ELR (cell line): ENCODE results near the gene PDCD11.

Source experiments
- DNase-seq: peaks from one replicate; pipeline ENCODE4 v3.0.0-alpha.2; 2015; ENCODE audit warnings: low read depth

The PDCD11 gene

GRCh38 chr10:103451091-103451813 lies 54.8 kb downstream of the PDCD11 start:
- DNase-seq = peak; percentile 77

DNA sequence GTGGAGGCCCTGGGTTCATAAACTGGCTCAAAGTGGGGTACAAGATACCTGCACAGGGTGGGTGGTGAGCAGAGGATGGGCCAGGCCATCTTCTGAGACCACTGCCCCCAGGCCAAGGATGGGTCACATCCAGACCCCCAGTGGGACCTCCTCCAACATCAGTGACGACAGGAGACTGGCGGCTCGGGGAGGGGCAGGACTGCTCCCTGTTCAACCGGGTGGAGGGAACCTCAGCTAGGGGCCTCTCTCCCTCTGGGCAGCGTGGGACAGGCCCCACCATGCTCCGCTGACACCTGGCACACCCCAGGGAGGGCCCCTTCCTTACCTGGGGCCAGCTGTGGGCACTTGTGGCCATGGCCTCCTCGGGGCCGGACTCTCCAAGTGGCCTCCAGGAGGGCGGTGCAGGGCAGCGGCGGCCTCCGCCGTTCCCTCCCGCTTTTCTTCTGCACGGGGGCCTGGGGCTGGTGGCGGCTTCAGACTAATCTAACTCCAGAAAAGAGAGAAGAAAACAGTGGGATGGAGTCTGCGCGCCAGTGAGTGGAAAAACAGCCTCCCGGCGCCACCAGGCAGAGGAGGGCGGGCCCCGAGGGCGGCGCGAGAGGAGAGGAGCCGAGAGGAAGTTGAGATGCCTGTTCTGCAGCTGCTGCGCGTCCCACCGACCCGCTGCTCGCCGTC lies 55.5 kb downstream of the PDCD11 start, which contains the start of gene CALHM2:
Gene CALHM2, minus strand, starts transcription at position 540 of the 675 bp plus-strand sequence. CDS start 2,429 bp downstream, outside the sequence.
- peak; percentile 74 for DNase-seq

- peak; percentile 71 for DNase-seq
Observed at GRCh38 chr10:103452506-103453230, 56.2 kb downstream of the PDCD11 start.

DNA sequence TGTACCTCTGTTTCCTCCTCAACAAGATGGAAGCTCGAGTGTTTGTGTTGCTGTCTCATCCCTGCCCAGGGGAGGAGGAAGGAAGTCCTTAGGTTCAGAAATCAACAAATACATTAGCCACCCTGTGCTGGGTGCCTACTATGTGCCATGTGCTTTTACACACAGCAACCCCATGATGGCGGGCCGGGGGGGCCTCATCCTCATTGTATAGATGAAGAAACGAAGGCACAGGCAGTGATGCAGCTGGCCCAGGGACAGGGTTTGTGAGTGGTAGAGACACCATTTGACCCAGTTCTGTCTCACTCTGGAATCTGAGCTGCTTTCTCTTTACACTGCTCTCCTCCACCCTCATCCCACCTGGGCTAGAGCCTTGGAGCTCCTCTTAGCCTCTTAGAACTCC lies 57.6 kb downstream of the PDCD11 start:
- DNase-seq = no peak

- no peak for DNase-seq
Observed at GRCh38 chr10:103455235-103455634, 58.8 kb downstream of the PDCD11 start.

DNA sequence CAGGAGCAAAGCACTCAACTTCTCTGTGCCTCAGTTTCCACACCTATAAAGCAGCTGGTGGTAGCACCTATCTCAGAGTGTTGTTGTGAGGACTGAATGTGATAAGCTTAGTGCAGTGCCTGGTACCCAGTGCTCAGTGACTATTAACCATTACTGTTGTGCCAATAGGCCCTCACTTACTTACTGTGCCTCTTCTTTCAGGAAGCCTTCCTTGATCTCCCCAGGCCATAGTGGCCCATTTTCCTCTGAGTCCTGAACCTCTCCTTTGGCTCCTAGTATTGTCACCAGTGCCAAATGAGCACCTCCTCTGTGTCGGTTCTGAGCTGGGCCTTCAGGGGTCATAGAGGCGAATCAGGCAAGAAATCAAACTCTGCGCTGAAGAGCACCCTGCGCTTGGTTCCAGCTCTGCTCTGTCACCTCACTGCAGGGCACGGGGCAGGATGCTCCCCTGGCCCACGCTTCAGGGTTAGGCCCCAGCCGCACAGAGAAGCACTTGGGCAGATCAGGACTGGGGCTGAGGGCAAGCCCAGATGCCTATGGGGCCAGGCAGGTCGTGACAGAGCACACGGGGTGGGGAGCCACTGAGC lies 59.7 kb downstream of the PDCD11 start:
- no peak for DNase-seq

DNA sequence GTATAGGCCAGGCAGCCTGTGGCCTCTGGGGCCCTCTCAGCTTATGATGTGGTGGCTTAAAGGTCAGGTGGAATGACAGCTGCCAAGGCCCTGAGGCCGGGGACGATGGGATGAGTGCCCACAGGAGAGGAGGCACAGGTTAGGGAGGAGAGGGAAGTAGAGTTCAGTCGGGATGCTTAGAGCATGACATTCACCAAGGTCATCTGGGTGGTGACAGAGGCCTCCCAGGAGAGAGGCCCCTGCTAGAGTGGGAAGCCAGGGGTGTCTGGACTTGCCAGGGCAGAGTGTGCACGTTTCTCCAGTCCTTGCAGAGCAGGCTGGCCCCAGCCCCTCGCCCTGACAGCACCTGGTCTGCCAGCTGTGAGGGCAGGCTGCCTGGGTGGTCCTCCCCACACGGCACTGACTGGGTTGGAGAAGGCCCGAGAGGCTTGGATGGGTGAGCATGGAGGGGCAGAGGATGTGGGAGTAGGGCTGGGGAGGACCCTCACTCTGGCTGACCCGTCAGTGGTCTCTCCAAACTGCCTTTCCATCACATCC lies 60.8 kb downstream of the PDCD11 start:
- no peak for DNase-seq

- no peak for DNase-seq
Observed at GRCh38 chr10:103457896-103458583, 61.6 kb downstream of the PDCD11 start.

DNA sequence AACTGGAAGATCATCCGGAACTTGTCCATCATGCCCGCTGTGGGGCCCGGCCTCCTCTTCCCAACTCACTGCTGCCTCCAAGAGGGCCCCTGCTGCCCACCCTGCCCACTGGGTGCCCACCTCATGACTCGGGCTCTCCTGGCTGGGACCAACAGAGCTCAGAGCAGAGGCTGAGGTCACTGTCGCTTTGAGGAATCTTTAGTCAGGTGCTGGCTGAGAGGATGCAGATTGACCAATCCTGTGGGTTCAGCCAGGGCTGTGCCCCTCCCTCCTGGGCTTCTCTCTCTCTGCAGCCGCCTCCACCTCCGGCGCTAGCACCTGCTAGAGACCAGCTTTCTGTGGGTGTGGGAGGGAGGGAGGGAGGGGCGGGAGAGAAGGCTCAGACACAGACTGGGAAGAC lies 62.3 kb downstream of the PDCD11 start, which contains the start of gene CALHM1:
Gene CALHM1, minus strand, starts transcription at position 181 of the 400 bp plus-strand sequence. Its CDS starts 149 bp downstream, at position 32.
- no peak for DNase-seq

- no peak for DNase-seq
Observed at GRCh38 chr10:103459615-103460014, 63.2 kb downstream of the PDCD11 start.

DNA sequence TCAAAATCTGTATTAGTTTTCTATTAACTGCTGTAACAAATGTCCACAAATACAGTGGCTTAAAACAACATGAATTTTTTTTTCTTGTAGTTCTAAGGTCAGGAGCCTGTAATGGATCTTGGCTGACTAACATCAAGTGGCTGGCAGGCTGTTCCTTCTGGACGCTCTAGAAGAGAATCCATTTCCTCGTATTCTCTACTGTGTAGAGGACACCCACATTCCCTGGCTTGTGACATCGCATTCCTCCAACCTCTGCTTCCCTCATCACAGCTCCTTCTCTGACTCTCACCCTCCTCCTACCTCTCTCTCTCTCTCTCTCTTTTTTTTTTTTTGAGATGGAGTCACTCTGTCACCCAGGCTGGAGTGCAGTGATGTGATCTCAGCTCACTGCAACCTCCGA lies 67.1 kb downstream of the PDCD11 start:
- DNase-seq = no peak

GRCh38 chr10:103465411-103466179 lies 69.2 kb downstream of the PDCD11 start:
- DNase-seq = no peak

- no peak for DNase-seq
Observed at GRCh38 chr10:103466734-103467133, 70.3 kb downstream of the PDCD11 start.

- no peak for DNase-seq
Observed at GRCh38 chr10:103467406-103467805, 71.0 kb downstream of the PDCD11 start.

- DNase-seq = no peak
Observed at GRCh38 chr10:103469201-103469600, 72.8 kb downstream of the PDCD11 start.

DNA sequence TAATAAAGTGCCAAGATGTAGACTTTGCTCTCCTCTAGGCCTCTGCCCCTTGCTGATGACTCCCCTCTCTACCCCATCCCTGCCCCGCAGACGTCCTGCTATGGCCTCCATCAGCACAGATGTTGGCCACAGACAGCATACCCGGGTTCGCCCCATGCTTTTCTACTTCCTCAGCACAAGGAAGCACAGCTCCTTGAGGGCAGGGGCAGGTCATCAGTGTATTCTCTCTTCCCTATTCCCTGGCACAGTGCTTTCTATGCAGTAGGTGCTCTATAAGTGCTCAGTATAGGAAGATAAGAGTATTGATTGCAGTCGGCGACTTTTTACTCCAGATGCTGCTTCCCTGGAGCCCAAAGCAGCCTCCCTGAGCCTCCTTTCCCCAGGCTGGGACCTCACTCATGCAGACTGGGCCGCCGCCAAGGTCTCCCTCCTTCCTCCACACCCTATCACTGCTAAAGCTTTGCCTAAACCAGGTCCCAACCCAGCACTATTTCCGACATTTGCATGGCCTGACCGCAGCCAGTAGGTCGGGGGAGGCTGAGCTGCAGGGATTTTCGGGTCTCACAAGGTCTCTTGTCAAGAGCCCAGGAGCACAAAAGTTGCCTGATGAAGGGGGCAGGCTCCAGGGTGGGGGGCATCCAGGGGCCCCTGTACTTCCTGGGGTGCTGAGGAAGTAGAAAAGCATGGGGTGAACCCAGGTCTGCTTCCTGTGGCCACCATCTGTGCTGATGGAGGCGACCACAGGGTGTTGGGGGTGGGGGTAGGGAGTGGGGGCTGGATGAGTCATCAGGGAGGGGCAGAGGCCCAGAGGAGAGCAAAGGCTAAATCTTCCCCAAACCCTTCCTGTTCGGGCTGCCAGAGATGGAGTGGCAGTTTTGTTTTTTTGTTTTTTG lies 74.6 kb downstream of the PDCD11 start:
- DNase-seq = no peak

DNA sequence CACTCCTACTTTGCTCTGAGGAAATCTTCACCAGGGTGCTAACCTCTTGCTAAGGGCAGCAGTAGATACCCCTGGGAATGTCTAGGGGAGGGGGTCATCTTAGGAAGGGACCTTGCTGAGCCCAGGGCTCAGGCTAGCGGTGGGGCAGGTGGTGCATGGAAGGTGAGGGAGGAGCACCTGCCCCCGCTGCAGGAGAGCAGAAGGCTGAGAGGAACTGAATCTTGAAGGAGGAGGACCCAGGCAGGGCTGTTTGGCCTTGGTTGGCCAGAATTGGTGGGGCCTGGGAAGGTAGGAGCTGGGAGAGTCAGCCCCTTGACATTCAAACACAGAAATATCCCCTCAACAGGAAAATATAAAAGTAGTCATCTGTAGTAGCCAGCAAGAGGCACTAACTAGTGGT lies 75.6 kb downstream of the PDCD11 start:
- no peak for DNase-seq

- no peak for DNase-seq
Observed at GRCh38 chr10:103473261-103473671, 76.8 kb downstream of the PDCD11 start.

DNA sequence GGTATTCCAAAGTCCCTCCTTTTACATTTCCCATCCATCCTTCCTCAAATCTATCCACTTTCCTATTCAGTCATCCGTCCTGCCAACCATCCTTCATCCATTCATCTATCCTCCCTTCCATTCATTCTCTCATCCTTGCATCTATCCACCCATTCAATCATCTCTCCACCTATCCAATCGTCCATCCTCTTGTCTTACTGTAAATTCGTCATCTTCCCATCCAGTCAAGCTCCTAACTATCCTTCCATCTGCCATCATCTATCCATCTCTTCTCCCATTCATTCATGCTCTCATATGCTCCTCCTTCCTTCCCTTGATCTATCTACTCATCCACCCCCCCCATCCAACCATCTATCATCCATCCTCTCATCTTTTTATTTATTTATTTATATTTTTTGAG lies 77.7 kb downstream of the PDCD11 start:
- no peak for DNase-seq

- no peak for DNase-seq
Observed at GRCh38 chr10:103475437-103475836, 79.0 kb downstream of the PDCD11 start.
